ENCODE data around the gene OCIAD1.
A peak's percentile ranks its signal among the peaks of the same experiment; 100 is the strongest.
"Not testable (repeated sequence)": the region's sequence is repeated elsewhere in the genome, so short reads cannot be mapped to it uniquely, and the experiment has no call there.

OCIAD1 gene

DNA sequence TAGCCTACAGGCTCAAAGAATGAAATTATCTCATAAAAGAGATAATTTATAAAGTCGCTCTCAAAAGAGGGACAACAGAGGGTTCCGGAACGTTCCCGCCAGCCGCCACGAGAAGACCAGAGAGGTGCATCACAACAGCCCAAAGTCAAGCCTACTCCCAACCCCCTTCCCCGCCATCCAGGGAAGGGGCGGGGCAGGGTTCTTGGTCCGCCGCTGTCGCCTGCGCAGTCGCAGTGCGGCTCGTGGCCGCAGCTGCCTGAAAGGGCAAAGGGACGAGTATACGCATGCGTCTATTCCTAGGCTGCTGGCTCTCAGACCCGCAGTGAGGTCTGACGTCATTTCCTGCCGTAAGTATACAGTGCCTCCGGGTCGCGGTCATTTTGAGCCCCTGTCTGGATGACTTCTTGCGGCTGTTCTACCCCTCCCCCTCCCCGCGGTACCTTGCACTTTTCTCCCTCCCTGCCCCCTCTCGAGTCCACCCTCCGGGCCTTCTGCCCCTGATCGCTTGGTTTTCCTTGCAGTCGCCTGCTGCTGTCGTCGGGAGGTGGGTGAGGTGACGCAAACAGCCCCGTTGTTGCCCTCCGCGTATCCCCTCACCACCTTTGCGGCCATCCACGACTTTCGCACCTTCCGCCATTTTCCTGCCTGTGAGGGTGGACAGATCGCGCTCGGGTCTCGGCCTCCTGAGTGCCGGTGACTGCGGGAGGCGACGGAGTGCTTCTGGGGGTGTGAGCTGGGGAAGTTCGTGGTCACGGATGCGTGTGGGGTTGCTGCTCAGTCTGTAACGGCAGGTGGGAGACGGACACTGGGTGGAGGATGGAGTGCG, at the start of gene OCIAD1:
Gene OCIAD1 (plus strand): TSS at position 383 of the 826 bp plus-strand sequence. CDS start 1,537 bp downstream, outside the sequence.
- FAIRE-seq, result peak; percentile 93

DNA sequence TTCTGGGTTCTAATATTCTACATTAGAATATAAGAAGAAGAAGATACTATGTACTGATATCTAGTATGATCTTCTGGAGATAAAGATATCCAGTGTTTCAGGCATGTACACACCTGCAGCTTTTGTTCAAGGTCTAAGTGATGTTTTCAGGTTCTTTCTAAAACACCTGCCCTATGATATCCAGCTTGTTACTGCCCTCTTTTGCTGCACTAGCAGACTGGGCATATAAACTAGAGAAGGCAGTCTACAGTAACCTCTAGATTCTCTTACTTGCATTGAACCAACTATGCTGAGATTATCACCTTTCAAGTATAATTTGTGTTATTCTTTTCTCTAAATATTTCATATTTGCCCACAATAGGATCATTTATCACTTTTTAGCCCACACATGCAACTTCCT, 48.9 kb upstream of the OCIAD1 start:
- no peak for FAIRE-seq

GRCh38 chr4:48785302-48785701, 45.6 kb upstream of the OCIAD1 start:
- FAIRE-seq, result no peak

- no peak for FAIRE-seq
These were observed 44.3 kb upstream of the OCIAD1 start for GRCh38 chr4:48786549-48786948.

GRCh38 chr4:48787056-48787455, 43.8 kb upstream of the OCIAD1 start:
- no peak for FAIRE-seq

DNA sequence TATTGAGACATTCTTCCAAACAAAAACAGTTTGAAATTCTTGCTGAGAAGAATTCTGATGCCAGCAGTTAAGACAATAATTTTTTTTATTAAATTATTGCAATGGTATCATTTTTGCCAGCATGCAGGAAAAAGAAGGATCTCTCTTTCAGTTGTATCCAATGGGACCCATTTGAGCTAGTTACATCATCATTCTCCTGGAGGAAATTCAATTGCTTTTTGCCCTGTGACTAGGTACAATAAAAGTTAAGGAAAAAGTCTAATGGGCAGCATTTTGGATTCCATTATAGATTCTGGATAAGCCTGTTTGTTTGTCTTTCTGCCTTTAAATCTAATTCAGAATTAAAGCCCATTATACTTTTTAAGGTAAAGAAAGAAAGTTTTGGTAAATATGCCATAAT, 40.3 kb upstream of the OCIAD1 start:
- no peak for FAIRE-seq

- no peak for FAIRE-seq
These were observed 39.6 kb upstream of the OCIAD1 start for GRCh38 chr4:48791313-48791712.

DNA sequence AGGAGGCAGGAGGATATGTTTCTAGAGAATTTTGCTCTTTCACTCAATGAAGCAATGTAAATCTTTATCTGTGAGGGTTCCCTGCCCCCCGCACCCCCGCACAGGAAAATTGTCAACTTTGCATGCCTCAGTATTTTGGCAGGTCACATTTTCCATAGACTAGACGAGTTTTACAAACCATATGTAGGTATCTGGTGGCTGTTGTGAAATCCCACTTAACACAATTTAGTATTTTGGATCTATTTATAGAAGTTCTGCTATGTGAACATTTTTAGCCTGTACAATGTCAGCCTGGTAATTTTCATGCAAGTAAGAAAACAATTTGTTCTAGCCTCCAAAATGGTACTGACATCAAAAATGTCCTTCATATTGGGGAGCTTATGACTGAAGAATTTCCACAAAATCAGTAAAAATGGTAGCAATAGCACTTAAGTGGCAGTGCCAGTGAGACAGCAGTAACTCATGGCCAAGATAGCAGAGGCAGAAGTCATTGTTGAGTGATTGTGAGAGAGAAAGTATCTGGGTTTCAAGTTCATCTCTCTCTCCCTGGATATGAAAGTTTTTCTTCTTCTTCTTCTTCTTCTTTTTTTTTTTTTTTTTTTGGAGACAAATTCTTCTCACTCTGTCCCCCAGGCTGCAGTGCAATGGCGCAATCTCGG, 38.4 kb upstream of the OCIAD1 start:
- FAIRE-seq, result no peak

DNA sequence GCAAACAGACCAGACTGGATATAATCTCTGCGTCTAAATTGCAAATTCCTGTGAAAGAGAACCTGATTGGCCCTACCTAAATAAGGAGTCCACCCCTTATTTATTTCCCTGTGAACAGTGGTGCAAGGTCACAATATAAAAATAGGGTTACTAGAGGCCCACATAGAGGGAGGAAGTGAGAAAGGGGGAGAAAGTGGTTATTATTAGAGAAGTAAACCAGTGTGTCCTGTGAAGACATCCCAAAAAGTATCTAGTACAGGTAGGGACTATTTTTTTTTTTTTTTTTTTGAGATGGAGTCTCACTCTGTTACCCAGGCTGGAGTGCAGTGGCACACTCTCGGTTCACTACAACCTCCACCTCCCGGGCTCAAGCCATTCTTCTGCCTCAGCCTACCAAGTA, 35.8 kb upstream of the OCIAD1 start:
- no peak for FAIRE-seq

- FAIRE-seq, result peak; percentile 23
These were observed 34.5 kb upstream of the OCIAD1 start for GRCh38 chr4:48796191-48796926.

- FAIRE-seq, result peak; percentile 82
These were observed 33.8 kb upstream of the OCIAD1 start for GRCh38 chr4:48796927-48797679.

GRCh38 chr4:48798117-48798516, 32.8 kb upstream of the OCIAD1 start:
- FAIRE-seq, result no peak

- no peak for FAIRE-seq
These were observed 31.7 kb upstream of the OCIAD1 start for GRCh38 chr4:48799157-48799556.

DNA sequence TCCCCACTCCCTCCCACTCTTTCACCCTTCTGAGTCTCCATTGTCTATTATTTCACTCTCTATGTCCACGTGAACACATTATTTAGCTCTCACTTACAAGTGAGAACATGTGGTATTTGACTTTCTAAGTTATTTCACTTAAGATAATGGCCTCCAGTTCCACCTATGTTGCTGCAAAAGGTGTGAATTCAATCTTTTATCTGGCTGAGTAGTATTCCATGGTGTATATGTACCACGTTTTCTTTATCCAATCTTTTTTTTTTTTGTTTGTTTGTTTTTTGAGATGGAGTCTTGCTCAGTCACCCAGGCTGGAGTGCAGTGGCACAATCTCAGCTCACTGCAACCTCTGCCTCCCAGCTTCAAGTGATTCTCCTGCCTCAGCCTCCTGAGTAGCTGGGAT, 30.7 kb upstream of the OCIAD1 start:
- FAIRE-seq, result not testable (repeated sequence)

GRCh38 chr4:48801016-48801715, 29.7 kb upstream of the OCIAD1 start:
- FAIRE-seq, result no peak

- no peak for FAIRE-seq
These were observed 26.1 kb upstream of the OCIAD1 start for GRCh38 chr4:48804584-48805301.

DNA sequence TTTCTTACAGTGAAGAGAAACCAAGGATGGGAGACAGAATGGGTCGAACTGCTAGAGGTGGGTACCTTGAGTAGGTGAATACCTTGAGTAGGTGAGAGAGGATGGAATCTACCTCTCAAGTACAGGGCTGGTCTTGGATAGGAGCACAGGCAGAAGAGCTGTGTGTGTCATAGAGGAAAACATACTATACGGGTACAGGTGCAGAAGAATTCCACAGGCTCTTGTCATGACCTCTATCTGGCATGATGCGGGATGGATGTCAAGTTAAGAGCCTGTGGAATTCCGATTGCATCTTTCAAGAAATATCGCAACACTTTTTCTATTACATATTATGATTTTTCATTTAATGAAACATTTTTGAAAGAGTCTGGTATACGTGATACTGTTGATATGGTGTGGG, 18.0 kb upstream of the OCIAD1 start:
- FAIRE-seq, result no peak

GRCh38 chr4:48813964-48814363, 16.9 kb upstream of the OCIAD1 start:
- no peak for FAIRE-seq

DNA sequence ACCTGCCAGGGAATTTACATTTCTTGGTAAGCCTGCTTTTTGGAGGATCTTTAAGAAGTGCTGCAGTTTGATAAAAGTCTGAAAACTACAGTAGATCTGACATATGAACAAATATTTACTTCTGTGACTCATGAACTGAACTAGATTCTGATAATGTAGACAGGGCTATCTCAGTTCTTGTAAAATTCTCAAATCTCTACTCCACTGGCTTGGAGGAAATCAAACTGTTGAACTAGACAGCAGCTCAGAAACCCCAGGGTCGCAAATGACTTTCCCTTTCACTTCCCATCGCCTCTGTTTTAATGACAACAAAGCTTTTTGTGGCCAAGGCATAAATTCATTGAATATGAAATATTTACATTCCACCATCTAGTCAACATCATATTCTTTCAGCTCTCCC, 15.4 kb upstream of the OCIAD1 start:
- FAIRE-seq, result no peak

DNA sequence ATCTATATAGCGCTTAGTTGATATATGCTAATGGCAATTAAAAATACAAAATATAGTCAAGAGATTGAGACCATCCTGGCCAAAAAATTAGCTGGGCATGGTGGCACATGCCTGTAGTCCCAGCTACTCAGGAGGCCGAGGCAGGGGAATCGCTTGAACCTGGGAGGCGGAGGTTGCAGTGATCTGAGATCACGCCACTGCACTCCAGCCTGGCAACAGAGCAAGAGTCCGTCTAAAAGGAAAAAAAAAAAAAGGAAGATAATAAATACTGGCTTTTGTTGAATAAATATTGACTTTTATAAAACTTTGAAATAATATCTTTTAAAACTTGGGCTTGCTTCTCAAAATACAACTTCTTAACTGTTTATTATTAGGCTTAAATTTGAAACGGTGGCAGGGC, 14.6 kb upstream of the OCIAD1 start:
- not testable (repeated sequence) for FAIRE-seq

DNA sequence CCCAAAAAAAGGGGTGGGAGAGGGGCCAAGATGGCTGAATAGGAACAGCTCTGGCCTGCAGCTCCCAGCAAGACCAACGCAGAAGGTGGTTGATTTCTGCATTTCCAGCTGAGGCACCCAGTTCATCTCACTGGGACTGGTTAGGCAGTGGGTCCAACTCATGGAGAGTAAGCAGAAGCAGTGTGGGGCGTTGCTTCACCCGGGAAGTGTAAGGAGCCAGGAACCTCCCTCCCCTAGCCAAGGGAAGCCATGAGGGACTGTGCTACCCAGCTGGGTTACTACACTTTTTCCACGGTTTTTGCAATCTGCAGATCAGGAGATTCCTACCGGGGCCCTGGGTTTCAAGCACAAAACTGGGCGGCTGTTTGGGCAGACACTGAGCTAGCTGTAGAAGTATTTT, 13.9 kb upstream of the OCIAD1 start:
- FAIRE-seq, result no peak

Measured in endometrium (tissue), 2 donors.